ENCODE measurements around the gene RPS15.

The RPS15 gene

GRCh38 chr19:1410136-1410786, 27.9 kb upstream of the RPS15 start:
- no peak for DNase-seq (ENCODE audit: low read depth)
- H3K4me3 ChIP-seq (ENCODE audit: control insufficient read depth, low read depth, low read length): no peak overlapping the region
- no peak for TF ChIP-seq CTCF (IDR thresholded peaks at IDR 0.05; ENCODE audit: control insufficient read depth, insufficient read depth, low read depth, low read length, missing control alignments)

DNA sequence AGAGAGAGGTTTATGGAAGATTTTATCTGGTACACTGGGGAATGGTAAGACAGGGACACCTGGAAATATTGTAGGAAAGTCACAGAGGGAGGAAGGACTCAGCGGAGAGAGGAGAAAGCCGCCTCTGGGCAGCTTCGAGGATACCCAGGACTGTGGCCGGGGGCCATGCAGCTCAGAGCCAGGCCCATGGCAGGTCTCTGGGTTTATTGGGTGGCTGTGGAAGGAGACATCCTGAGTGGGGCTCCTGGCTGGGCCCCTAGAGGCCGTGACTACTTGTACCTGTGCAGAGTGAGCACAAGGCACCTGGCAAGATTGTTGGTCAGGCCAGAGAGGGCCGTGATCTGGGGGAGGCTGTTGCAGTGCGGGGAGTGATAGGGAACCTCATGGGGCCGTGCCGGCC, 27.4 kb upstream of the RPS15 start:
- H3K4me3 ChIP-seq (ENCODE audit: control insufficient read depth, low read depth, low read length): no peak overlapping the region

GRCh38 chr19:1411255-1412191, 26.7 kb upstream of the RPS15 start:
- no peak for DNase-seq (ENCODE audit: low read depth)
- H3K4me3 ChIP-seq (ENCODE audit: control insufficient read depth, low read depth, low read length): no peak overlapping the region
- no peak for TF ChIP-seq CTCF (IDR thresholded peaks at IDR 0.05; ENCODE audit: control insufficient read depth, insufficient read depth, low read depth, low read length, missing control alignments)

More for the DNA sequence above, 27.4 kb upstream of the RPS15 start:
- DNase-seq (ENCODE audit: low read depth): no peak
- TF ChIP-seq CTCF (IDR thresholded peaks at IDR 0.05; ENCODE audit: control insufficient read depth, insufficient read depth, low read depth, low read length, missing control alignments): no peak

DNA sequence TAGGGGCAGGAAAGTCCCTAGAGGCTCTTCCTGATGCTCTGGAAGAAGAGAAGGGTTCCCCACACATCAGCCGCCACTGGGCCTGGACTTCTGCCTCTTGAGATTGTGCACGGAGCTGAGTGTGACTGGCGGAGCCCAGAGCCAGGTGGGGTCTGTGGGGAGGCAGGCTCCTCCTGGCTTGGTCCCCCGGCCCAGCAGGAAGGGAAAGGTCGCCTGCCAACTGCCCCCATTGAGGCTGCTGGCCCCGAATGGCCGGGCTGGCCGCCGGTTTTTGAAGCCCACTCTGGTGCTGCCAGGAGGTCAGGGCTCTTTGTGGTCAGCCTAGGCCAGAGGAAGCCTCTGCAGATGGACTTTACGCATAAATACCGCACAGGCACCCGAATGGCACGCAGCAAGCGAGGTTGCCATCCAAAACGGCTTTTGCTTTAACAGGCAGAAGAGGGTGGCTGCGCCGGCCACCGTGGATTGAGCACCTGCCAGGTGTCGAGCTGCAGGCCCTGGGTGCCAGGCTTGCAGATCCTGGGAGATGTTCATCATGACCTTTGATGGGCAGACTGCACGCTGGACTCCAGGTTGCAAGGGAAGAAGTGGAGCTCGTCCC, 25.8 kb upstream of the RPS15 start:
- no peak for DNase-seq (ENCODE audit: low read depth)

GRCh38 chr19:1412995-1413800, 25.0 kb upstream of the RPS15 start:
- no peak for TF ChIP-seq CTCF (IDR thresholded peaks at IDR 0.05; ENCODE audit: control insufficient read depth, insufficient read depth, low read depth, low read length, missing control alignments)
- DNase-seq (ENCODE audit: low read depth): no peak
- H3K4me3 ChIP-seq (ENCODE audit: control insufficient read depth, low read depth, low read length): no peak overlapping the region

More for the DNA sequence above, 25.8 kb upstream of the RPS15 start:
- H3K4me3 ChIP-seq (ENCODE audit: control insufficient read depth, low read depth, low read length): no peak overlapping the region
- no peak for TF ChIP-seq CTCF (IDR thresholded peaks at IDR 0.05; ENCODE audit: control insufficient read depth, insufficient read depth, low read depth, low read length, missing control alignments)
